ENCODE results near the gene RELN. TPM values are rescaled to one million over a fixed set of nuclear protein-coding genes. Genes with fewer than 3 reads are reported as not detected.

Gene RELN
- total RNA-seq, 4 donors from 2014 or later = 1.0 to 3.5 (median 1.3) TPM

DNA sequence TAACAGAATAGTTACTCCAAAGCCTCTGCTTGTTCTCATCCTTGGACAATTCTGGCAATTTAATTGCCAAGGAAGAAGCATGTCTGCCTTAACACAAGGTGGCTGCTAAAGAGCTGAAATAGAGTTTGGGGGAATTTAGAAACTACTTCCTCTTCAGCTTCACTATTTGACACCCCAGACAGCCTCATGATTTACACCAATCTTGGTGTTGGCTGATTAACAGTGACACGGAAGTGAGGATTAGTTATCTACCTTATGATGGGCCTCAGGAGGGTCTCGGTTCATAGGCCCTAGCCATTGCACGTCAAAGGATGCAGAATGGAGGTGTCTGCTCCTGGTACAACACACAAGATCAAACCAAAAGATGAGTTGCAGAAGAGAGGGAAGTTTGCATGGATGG lies 102.4 kb downstream of the RELN start:
- no peak overlapping the region for H3K4me3 ChIP-seq (ENCODE audit: low read depth, poor library complexity, severe bottlenecking)
- intact Hi-C loops (cut with DNase I; ENCODE audit: low total_unique reads) = no loop called here
- no peak for DNase-seq (ENCODE audit: low spot score in 2 of 2)
- 77 to 82% methylated on average over 3 of the region's 3 CpGs for WGBS, 2 donors
- TF ChIP-seq, protein P1, sequence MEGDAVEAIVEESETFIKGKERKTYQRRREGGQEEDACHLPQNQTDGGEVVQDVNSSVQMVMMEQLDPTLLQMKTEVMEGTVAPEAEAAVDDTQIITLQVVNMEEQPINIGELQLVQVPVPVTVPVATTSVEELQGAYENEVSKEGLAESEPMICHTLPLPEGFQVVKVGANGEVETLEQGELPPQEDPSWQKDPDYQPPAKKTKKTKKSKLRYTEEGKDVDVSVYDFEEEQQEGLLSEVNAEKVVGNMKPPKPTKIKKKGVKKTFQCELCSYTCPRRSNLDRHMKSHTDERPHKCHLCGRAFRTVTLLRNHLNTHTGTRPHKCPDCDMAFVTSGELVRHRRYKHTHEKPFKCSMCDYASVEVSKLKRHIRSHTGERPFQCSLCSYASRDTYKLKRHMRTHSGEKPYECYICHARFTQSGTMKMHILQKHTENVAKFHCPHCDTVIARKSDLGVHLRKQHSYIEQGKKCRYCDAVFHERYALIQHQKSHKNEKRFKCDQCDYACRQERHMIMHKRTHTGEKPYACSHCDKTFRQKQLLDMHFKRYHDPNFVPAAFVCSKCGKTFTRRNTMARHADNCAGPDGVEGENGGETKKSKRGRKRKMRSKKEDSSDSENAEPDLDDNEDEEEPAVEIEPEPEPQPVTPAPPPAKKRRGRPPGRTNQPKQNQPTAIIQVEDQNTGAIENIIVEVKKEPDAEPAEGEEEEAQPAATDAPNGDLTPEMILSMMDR (IDR thresholded peaks at IDR 0.05) = no peak
- no peak for TF ChIP-seq POLR2A (IDR thresholded peaks at IDR 0.05)

DNA sequence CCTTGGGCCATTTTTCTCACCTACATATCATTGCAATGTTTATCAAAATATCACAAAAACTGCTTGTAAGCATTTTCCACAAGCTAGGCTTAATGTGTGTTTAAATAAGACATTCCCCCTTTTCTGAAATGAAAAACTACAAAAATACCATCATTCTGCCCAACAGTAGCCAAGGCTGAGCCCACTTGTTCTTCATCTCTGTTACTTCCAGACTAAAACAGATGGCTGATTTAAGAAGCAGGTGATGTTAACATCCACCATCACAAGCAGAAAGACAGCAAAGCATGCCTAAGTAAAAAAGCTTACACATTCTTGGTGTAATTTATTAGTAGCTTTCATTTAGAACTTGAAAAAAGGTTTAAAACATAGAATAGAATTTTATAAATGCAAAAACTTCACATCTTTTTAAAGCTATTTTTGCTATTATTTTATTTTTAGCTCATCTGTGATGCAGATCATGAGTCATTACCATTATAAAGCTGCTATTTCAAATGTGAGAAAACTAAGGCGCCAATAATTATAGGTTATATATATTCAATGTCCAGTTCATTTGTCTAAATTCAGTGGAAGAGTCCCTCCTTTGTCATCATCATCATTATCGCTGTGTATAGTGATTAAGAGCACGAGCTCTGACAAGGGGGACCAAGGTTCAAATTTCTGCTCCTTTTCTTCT lies 109.4 kb downstream of the RELN start:
- H3K4me3 ChIP-seq (ENCODE audit: low read depth, poor library complexity, severe bottlenecking) = no peak overlapping the region
- 74 to 85% methylated on average over 3 of the region's 3 CpGs for WGBS, 2 donors
- intact Hi-C loops (cut with DNase I; ENCODE audit: low total_unique reads) = no loop called here
- DNase-seq (ENCODE audit: low spot score in 2 of 2) = no peak
- TF ChIP-seq, protein P1 (IDR thresholded peaks at IDR 0.05) = no peak
- TF ChIP-seq POLR2A (IDR thresholded peaks at IDR 0.05) = no peak

DNA sequence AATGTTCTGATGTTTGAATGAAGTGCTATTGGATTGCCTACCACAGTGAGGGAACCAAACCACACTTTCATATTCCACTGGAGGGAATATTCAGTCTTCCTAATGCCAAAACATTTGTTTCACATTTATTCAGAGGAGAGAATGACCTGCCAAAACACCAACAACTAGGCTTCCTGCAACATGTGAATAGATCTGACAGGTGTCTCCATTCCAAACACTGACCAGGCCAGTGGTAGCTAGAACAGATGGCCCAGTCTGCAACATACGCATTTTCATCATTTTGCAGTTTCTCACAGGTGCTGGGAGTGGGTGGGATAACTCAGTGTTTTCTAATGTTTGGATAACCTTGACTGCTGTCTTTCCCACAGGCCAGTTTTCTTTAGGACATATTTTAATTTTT lies 110.0 kb downstream of the RELN start:
- TF ChIP-seq POLR2A (IDR thresholded peaks at IDR 0.05) = no peak
- TF ChIP-seq, protein P1 (IDR thresholded peaks at IDR 0.05) = no peak
- 43 to 46% methylated on average over 1 of the region's 1 CpG for WGBS, 2 donors
- intact Hi-C loops (cut with DNase I; ENCODE audit: low total_unique reads) = no loop called here
- no peak overlapping the region for H3K4me3 ChIP-seq (ENCODE audit: low read depth, poor library complexity, severe bottlenecking)
- no peak for DNase-seq (ENCODE audit: low spot score in 2 of 2)

DNA sequence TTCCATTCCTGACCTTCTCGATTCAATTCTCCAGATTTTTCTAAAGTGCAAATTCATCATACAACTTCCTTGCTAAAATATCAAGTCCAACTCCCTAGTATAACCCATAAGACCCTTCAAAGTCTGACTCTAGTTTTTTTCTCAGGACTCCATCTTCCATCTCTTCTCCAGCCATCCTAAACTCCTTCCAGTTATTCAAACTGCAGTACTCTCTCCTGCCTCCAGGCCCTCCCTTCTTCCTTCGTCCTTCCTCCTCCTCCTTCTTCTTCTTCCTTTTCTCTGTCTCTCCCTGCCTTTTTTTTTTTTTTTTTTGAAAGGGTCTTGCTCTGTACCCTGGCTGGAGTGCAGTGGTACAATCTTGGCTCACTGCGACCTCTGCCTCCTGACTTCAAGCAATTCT lies 111.9 kb downstream of the RELN start:
- H3K4me3 ChIP-seq (ENCODE audit: low read depth, poor library complexity, severe bottlenecking) = no peak overlapping the region
- TF ChIP-seq, protein P1 (IDR thresholded peaks at IDR 0.05) = no peak
- TF ChIP-seq POLR2A (IDR thresholded peaks at IDR 0.05) = no peak
- DNase-seq (ENCODE audit: low spot score in 2 of 2) = no peak
- 59 to 88% methylated on average over 3 of the region's 3 CpGs for WGBS, 2 donors
- intact Hi-C loops (cut with DNase I; ENCODE audit: low total_unique reads) = no loop called here

DNA sequence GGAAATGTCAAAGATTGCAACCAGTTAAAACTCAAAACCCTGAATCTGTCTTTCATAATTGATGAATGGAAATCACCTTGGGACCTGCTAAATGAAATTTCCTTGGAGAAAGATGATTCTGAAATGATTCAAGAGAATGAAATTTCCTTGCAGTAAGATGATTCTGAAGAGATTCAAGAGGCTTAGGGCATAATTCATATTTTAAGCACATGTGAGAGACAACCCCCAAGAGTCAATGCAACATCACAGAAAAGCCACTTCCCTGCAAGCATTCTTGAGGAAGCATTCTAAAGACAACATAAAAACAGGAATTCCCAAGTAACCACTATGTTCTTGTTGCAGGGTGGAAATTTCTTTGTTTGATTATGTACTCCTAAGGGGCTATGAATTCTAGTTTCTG lies 113.7 kb downstream of the RELN start:
- intact Hi-C loops (cut with DNase I; ENCODE audit: low total_unique reads) = no loop called here

More for the DNA sequence above, 113.7 kb downstream of the RELN start:
- DNase-seq (ENCODE audit: low spot score in 2 of 2) = no peak
- no peak for TF ChIP-seq POLR2A (IDR thresholded peaks at IDR 0.05)
- TF ChIP-seq, protein P1 (IDR thresholded peaks at IDR 0.05) = no peak
- no peak overlapping the region for H3K4me3 ChIP-seq (ENCODE audit: low read depth, poor library complexity, severe bottlenecking)

All from lower leg skin (tissue), 4 donors.